ENCODE data around the gene FAM174C. TPM values are rescaled to one million over a fixed set of nuclear protein-coding genes. Genes with fewer than 3 reads are reported as not detected.

The FAM174C gene
- total RNA-seq, 1 experiment from 2014 or later, result 59.4 TPM

DNA sequence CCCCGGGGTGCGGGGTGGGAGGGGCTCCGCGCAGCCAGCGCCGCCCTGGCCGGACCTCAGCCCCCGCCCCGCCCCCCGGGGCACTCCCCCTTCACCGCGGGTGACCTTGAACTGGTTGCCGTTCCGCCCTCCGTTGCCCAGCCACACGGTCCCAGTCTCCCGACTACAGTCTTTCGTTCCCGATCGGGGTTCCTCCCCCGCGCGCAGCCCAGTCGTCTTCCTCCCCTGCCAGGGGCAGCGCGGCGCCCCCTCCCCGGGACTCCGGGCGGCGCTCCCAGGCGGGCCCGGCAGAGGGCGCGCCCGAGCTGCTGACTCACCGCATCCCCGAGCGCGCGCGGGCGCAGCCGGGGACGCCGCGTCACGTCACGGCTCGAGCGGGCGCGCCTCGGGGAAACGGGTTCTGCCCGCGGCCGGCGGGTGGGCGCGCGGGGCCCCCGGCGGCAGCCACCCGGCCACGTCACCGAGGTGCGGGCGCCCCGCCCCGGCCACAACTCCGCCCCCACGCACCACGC lies 26.5 kb upstream of the FAM174C start:
- POLR2A ChIA-PET, result no interaction called here
- peak overlapping the region; percentile 74; the same call in 1 of the 2 replicates for H3K27ac Mint-ChIP-seq
- peak; percentile 15 for ATAC-seq

DNA sequence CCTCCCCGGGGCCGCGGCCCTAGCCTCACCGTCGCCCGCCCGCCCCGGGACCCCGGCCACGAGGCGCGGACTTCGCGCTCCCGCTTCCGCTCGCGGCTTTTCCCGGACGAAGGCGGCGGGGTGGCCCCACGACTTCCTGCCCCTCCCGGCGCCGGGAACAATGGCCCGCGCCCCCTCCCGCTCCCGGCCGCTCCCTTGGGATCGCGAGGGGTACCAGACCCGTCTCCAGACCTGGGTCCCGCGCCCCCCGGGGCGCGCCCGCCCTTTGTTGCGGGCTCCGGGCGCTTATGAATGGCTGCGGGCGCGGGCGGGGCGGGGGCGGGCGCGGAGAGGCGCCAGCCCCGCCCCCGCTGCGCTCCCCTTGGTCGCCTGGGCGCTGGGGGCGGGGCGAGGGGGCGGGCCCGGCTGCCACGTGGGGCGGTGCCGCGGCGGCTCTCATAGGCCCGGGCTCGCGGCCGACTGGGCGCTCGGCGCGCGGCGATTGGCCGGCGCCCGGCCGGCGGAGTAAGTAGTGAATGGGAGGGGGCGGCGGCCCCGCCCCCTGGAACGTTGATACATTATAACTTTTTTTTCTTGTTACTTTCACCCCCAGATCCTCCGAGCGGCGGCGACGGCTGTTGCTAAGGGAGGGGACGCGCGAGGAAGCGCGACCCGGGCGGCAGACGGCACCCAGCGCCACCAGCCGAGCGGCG lies 25.9 kb upstream of the FAM174C start:
- Mint-ChIP-seq H3K27ac (no peak overlapping the region), H3K27me3 (ENCODE audit: low read depth) (no peaks in the 10 kb centered on the region), H3K4me3 (peak overlapping the region; percentile 65), H3K36me3 (peaks cover 10% of the 10 kb centered on the region), H3K4me1 (peaks cover 8% of the 10 kb centered on the region), H3K9me3 (no peaks in the 10 kb centered on the region)
- ATAC-seq (peak; percentile 48), DNase-seq (ENCODE audit: low spot score) (peak; percentile 92)
- ChIA-PET CTCF (interaction anchor here (1.0 to 1.5 kb wide), 2 partner anchors 17 to 19 kb away, joined by 3 to 4 read pairs; no protein-coding TSS in a partner anchor), POLR2A (no interaction called here)
- TF ChIP-seq, protein P1, sequence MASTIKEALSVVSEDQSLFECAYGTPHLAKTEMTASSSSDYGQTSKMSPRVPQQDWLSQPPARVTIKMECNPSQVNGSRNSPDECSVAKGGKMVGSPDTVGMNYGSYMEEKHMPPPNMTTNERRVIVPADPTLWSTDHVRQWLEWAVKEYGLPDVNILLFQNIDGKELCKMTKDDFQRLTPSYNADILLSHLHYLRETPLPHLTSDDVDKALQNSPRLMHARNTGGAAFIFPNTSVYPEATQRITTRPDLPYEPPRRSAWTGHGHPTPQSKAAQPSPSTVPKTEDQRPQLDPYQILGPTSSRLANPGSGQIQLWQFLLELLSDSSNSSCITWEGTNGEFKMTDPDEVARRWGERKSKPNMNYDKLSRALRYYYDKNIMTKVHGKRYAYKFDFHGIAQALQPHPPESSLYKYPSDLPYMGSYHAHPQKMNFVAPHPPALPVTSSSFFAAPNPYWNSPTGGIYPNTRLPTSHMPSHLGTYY (CRISPR knock-in tag; IDR thresholded peaks at IDR 0.05), result peak; percentile 51; the same call in 1 of the 2 replicates
- TF ChIP-seq ZNF317 (CRISPR knock-in tag; IDR thresholded peaks at IDR 0.05; ENCODE audit: borderline replicate concordance, low read depth) (no peak; the same call in 1 of the 2 replicates), GABPB1 (CRISPR knock-in tag; IDR thresholded peaks at IDR 0.05) (peak; percentile 32; the same call in 1 of the 2 replicates), ZNF121 (CRISPR knock-in tag; IDR thresholded peaks at IDR 0.05) (no peak), JAZF1 (CRISPR knock-in tag; IDR thresholded peaks at IDR 0.05) (no peak), ESRRA (CRISPR knock-in tag; IDR thresholded peaks at IDR 0.05; ENCODE audit: borderline replicate concordance) (no peak), EMX1 (CRISPR knock-in tag; IDR thresholded peaks at IDR 0.05) (no peak), KAT7 (CRISPR knock-in tag; IDR thresholded peaks at IDR 0.05; ENCODE audit: borderline replicate concordance) (no peak)
- TF ChIP-seq, protein P2, sequence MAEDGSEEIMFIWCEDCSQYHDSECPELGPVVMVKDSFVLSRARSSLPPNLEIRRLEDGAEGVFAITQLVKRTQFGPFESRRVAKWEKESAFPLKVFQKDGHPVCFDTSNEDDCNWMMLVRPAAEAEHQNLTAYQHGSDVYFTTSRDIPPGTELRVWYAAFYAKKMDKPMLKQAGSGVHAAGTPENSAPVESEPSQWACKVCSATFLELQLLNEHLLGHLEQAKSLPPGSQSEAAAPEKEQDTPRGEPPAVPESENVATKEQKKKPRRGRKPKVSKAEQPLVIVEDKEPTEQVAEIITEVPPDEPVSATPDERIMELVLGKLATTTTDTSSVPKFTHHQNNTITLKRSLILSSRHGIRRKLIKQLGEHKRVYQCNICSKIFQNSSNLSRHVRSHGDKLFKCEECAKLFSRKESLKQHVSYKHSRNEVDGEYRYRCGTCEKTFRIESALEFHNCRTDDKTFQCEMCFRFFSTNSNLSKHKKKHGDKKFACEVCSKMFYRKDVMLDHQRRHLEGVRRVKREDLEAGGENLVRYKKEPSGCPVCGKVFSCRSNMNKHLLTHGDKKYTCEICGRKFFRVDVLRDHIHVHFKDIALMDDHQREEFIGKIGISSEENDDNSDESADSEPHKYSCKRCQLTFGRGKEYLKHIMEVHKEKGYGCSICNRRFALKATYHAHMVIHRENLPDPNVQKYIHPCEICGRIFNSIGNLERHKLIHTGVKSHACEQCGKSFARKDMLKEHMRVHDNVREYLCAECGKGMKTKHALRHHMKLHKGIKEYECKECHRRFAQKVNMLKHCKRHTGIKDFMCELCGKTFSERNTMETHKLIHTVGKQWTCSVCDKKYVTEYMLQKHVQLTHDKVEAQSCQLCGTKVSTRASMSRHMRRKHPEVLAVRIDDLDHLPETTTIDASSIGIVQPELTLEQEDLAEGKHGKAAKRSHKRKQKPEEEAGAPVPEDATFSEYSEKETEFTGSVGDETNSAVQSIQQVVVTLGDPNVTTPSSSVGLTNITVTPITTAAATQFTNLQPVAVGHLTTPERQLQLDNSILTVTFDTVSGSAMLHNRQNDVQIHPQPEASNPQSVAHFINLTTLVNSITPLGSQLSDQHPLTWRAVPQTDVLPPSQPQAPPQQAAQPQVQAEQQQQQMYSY (CRISPR knock-in tag; IDR thresholded peaks at IDR 0.05), result no peak
- TF ChIP-seq, protein P3, sequence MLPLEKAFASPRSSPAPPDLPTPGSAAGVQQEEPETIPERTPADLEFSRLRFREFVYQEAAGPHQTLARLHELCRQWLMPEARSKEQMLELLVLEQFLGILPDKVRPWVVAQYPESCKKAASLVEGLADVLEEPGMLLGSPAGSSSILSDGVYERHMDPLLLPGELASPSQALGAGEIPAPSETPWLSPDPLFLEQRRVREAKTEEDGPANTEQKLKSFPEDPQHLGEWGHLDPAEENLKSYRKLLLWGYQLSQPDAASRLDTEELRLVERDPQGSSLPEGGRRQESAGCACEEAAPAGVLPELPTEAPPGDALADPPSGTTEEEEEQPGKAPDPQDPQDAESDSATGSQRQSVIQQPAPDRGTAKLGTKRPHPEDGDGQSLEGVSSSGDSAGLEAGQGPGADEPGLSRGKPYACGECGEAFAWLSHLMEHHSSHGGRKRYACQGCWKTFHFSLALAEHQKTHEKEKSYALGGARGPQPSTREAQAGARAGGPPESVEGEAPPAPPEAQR (CRISPR knock-in tag; IDR thresholded peaks at IDR 0.05), result no peak
- TF ChIP-seq, protein P4, sequence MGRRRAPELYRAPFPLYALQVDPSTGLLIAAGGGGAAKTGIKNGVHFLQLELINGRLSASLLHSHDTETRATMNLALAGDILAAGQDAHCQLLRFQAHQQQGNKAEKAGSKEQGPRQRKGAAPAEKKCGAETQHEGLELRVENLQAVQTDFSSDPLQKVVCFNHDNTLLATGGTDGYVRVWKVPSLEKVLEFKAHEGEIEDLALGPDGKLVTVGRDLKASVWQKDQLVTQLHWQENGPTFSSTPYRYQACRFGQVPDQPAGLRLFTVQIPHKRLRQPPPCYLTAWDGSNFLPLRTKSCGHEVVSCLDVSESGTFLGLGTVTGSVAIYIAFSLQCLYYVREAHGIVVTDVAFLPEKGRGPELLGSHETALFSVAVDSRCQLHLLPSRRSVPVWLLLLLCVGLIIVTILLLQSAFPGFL (CRISPR knock-in tag; IDR thresholded peaks at IDR 0.05; ENCODE audit: borderline replicate concordance), result no peak

More for the DNA sequence above, 26.5 kb upstream of the FAM174C start:
- Mint-ChIP-seq H3K36me3 (peaks cover 8% of the 10 kb centered on the region), H3K9me3 (no peaks in the 10 kb centered on the region), H3K27me3 (ENCODE audit: low read depth) (no peaks in the 10 kb centered on the region), H3K4me3 (peak overlapping the region; percentile 72), H3K4me1 (peaks cover 9% of the 10 kb centered on the region)
- DNase-seq (ENCODE audit: low spot score), result peak; percentile 88
- CTCF ChIA-PET, result interaction anchor here (0.6 to 1.5 kb wide), 3 partner anchors 13 to 20 kb away, joined by 3 to 4 read pairs (median 3); no protein-coding TSS in a partner anchor
- TF ChIP-seq, protein P5, sequence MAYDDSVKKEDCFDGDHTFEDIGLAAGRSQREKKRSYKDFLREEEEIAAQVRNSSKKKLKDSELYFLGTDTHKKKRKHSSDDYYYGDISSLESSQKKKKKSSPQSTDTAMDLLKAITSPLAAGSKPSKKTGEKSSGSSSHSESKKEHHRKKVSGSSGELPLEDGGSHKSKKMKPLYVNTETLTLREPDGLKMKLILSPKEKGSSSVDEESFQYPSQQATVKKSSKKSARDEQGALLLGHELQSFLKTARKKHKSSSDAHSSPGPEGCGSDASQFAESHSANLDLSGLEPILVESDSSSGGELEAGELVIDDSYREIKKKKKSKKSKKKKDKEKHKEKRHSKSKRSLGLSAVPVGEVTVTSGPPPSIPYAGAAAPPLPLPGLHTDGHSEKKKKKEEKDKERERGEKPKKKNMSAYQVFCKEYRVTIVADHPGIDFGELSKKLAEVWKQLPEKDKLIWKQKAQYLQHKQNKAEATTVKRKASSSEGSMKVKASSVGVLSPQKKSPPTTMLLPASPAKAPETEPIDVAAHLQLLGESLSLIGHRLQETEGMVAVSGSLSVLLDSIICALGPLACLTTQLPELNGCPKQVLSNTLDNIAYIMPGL (CRISPR knock-in tag; IDR thresholded peaks at IDR 0.05), result peak; percentile 47; the same call in 1 of the 2 replicates
- TF ChIP-seq ZNF121 (CRISPR knock-in tag; IDR thresholded peaks at IDR 0.05), result 0 out of 2 replicates have a peak, but pooled peaks have one; percentile 3
- TF ChIP-seq EMX1 (CRISPR knock-in tag; IDR thresholded peaks at IDR 0.05), result peak; percentile 78; the same call in 1 of the 2 replicates
- TF ChIP-seq NR2C2 (CRISPR knock-in tag; IDR thresholded peaks at IDR 0.05), result no peak
- TF ChIP-seq CREM (CRISPR knock-in tag; IDR thresholded peaks at IDR 0.05), result 0 out of 2 replicates have a peak, but pooled peaks have one; percentile 21
- TF ChIP-seq PRRX2 (CRISPR knock-in tag; IDR thresholded peaks at IDR 0.05), result 0 out of 2 replicates have a peak, but pooled peaks have one; percentile 37
- peak; percentile 89; the same call in 1 of the 2 replicates for TF ChIP-seq ZNF416 (CRISPR knock-in tag; IDR thresholded peaks at IDR 0.05)
- peak; percentile 25; the same call in 1 of the 2 replicates for TF ChIP-seq ZNF423 (CRISPR knock-in tag; IDR thresholded peaks at IDR 0.05)
- TF ChIP-seq FOXJ3 (CRISPR knock-in tag; IDR thresholded peaks at IDR 0.05; ENCODE audit: borderline replicate concordance), result no peak
- TF ChIP-seq NR1H2 (CRISPR knock-in tag; IDR thresholded peaks at IDR 0.05), result no peak
- TF ChIP-seq, protein P6, sequence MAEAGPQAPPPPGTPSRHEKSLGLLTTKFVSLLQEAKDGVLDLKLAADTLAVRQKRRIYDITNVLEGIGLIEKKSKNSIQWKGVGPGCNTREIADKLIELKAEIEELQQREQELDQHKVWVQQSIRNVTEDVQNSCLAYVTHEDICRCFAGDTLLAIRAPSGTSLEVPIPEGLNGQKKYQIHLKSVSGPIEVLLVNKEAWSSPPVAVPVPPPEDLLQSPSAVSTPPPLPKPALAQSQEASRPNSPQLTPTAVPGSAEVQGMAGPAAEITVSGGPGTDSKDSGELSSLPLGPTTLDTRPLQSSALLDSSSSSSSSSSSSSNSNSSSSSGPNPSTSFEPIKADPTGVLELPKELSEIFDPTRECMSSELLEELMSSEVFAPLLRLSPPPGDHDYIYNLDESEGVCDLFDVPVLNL (CRISPR knock-in tag; IDR thresholded peaks at IDR 0.05; ENCODE audit: borderline replicate concordance, low read depth), result no peak
- TF ChIP-seq, protein P7, sequence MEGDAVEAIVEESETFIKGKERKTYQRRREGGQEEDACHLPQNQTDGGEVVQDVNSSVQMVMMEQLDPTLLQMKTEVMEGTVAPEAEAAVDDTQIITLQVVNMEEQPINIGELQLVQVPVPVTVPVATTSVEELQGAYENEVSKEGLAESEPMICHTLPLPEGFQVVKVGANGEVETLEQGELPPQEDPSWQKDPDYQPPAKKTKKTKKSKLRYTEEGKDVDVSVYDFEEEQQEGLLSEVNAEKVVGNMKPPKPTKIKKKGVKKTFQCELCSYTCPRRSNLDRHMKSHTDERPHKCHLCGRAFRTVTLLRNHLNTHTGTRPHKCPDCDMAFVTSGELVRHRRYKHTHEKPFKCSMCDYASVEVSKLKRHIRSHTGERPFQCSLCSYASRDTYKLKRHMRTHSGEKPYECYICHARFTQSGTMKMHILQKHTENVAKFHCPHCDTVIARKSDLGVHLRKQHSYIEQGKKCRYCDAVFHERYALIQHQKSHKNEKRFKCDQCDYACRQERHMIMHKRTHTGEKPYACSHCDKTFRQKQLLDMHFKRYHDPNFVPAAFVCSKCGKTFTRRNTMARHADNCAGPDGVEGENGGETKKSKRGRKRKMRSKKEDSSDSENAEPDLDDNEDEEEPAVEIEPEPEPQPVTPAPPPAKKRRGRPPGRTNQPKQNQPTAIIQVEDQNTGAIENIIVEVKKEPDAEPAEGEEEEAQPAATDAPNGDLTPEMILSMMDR (IDR thresholded peaks at IDR 0.05), result peak; percentile 74
- 0 out of 2 replicates have a peak, but pooled peaks have one; percentile 67 for TF ChIP-seq ZNF671 (CRISPR knock-in tag; IDR thresholded peaks at IDR 0.05)

Data from WTC11 (cell line).